Measurements from ENCODE around the gene ELK1. TPM values are rescaled to one million over a fixed set of nuclear protein-coding genes. Genes with fewer than 3 reads are reported as not detected.

The ELK1 gene
- total RNA-seq, 1 donor from 2014 or later: 35.0 TPM

DNA sequence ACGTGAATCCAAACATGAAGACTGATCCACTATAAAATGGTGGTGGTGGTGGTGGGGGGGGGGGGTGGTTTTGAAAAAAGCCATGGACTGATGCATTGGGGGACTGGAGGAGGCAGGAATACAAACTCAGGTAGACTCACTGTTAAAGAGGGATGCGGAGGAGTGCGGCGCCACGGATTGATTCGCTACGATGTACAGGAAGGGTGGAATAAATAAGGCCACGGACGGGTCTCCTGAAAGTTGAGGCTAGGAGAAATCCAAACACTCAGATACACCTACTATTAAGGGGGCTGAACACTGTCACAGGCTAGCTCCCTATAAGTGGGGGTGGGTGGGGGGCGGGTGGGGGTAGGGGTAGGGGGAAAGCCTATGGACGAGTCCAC is 591 bp downstream of the ELK1 start:
- DNase-seq (ENCODE audit: low spot score in 2 of 2, unreplicated experiment in 2 of 2): no peak
- H3K27me3 Mint-ChIP-seq (ENCODE audit: low read depth): no peaks in the 10 kb centered on the region
- peaks cover 23% of the 10 kb centered on the region for H3K4me1 Mint-ChIP-seq
- peak overlapping the region; percentile 83 for H3K4me3 Mint-ChIP-seq
- TF ChIP-seq, protein P1, sequence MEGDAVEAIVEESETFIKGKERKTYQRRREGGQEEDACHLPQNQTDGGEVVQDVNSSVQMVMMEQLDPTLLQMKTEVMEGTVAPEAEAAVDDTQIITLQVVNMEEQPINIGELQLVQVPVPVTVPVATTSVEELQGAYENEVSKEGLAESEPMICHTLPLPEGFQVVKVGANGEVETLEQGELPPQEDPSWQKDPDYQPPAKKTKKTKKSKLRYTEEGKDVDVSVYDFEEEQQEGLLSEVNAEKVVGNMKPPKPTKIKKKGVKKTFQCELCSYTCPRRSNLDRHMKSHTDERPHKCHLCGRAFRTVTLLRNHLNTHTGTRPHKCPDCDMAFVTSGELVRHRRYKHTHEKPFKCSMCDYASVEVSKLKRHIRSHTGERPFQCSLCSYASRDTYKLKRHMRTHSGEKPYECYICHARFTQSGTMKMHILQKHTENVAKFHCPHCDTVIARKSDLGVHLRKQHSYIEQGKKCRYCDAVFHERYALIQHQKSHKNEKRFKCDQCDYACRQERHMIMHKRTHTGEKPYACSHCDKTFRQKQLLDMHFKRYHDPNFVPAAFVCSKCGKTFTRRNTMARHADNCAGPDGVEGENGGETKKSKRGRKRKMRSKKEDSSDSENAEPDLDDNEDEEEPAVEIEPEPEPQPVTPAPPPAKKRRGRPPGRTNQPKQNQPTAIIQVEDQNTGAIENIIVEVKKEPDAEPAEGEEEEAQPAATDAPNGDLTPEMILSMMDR (IDR thresholded peaks at IDR 0.05; ENCODE audit: unreplicated experiment): no peak
- H3K27ac Mint-ChIP-seq: no peak overlapping the region
- peaks cover 6% of the 10 kb centered on the region for H3K36me3 Mint-ChIP-seq
- H3K9me3 Mint-ChIP-seq: peaks cover 24% of the 10 kb centered on the region

- Mint-ChIP-seq H3K27ac (peak overlapping the region; percentile 72), H3K9me3 (peaks cover 21% of the 10 kb centered on the region), H3K4me3 (peak overlapping the region; percentile 83), H3K36me3 (peaks cover 6% of the 10 kb centered on the region), H3K4me1 (peaks cover 24% of the 10 kb centered on the region), H3K27me3 (ENCODE audit: low read depth) (no peaks in the 10 kb centered on the region)
- DNase-seq (ENCODE audit: low spot score in 2 of 2, unreplicated experiment in 2 of 2): no peak
- TF ChIP-seq, protein P1 (IDR thresholded peaks at IDR 0.05; ENCODE audit: unreplicated experiment): no peak
These were observed 1.1 kb downstream of the ELK1 start for GRCh38 chrX:47649271-47649670.

DNA sequence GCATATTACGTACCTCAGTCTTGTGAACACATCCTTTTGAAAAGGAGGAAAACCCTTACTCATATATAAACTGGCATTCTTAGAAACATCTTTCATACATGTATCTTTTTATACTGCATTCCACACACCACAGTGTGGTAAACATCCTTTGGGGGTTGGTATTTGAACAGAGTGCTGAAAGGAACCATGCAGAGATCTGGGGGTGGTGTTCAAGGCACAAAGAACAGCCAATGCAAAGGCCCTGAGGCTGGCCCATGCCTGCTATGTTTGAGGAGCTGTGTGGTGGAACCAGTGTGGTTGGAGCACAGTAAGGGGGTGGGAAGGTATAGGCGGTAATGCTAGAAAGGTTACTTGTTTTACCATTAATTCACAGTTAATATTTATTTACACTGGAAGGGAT is 2.0 kb downstream of the ELK1 start:
- Mint-ChIP-seq H3K4me1 (peaks cover 24% of the 10 kb centered on the region), H3K9me3 (peaks cover 17% of the 10 kb centered on the region), H3K27ac (no peak overlapping the region), H3K36me3 (peaks cover 6% of the 10 kb centered on the region), H3K4me3 (peak overlapping the region; percentile 11), H3K27me3 (ENCODE audit: low read depth) (no peaks in the 10 kb centered on the region)
- DNase-seq (ENCODE audit: low spot score in 2 of 2, unreplicated experiment in 2 of 2): no peak
- TF ChIP-seq, protein P1 (IDR thresholded peaks at IDR 0.05; ENCODE audit: unreplicated experiment): no peak

GRCh38 chrX:47646636-47647035 is 3.7 kb downstream of the ELK1 start:
- peaks cover 5% of the 10 kb centered on the region for H3K36me3 Mint-ChIP-seq
- TF ChIP-seq, protein P1 (IDR thresholded peaks at IDR 0.05; ENCODE audit: unreplicated experiment): no peak
- no peaks in the 10 kb centered on the region for H3K27me3 Mint-ChIP-seq (ENCODE audit: low read depth)
- H3K9me3 Mint-ChIP-seq: peaks cover 14% of the 10 kb centered on the region
- H3K27ac Mint-ChIP-seq: no peak overlapping the region
- H3K4me1 Mint-ChIP-seq: peaks cover 24% of the 10 kb centered on the region
- DNase-seq (ENCODE audit: low spot score in 2 of 2, unreplicated experiment in 2 of 2): no peak
- no peak overlapping the region for H3K4me3 Mint-ChIP-seq

DNA sequence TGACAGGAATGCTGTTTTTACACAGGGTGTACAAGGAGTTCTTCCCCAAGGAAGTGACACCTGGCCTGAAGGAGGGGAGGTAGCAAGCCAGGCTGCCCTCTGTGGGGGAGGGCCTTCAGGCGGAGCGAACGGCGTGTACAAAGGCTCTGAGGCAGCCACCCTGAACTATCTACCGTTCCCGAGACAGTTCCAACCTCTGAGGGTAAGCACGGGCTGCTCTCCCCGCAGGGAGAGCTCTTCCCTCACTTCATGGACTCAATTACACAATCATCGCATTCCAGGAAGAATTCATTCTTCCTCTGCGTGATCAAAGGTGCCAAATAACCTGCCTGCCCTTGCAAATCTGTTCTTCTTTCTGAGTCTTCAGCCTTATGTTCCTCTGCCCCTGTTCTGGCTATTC is 4.8 kb downstream of the ELK1 start:
- Mint-ChIP-seq H3K27ac (no peak overlapping the region), H3K27me3 (ENCODE audit: low read depth) (no peaks in the 10 kb centered on the region), H3K4me1 (peaks cover 16% of the 10 kb centered on the region), H3K36me3 (peaks cover 16% of the 10 kb centered on the region), H3K9me3 (peaks cover 15% of the 10 kb centered on the region), H3K4me3 (no peak overlapping the region)
- TF ChIP-seq, protein P1 (IDR thresholded peaks at IDR 0.05; ENCODE audit: unreplicated experiment): no peak
- DNase-seq (ENCODE audit: low spot score in 2 of 2, unreplicated experiment in 2 of 2): no peak

GRCh38 chrX:47644557-47645091 is 5.7 kb downstream of the ELK1 start:
- peak overlapping the region; percentile 11 for H3K27ac Mint-ChIP-seq
- peaks cover 24% of the 10 kb centered on the region for H3K9me3 Mint-ChIP-seq
- DNase-seq (ENCODE audit: low spot score in 2 of 2, unreplicated experiment in 2 of 2): no peak
- H3K4me1 Mint-ChIP-seq: peaks cover 16% of the 10 kb centered on the region
- H3K36me3 Mint-ChIP-seq: peaks cover 25% of the 10 kb centered on the region
- TF ChIP-seq, protein P1 (IDR thresholded peaks at IDR 0.05; ENCODE audit: unreplicated experiment): peak; percentile 32
- H3K4me3 Mint-ChIP-seq: no peak overlapping the region
- no peaks in the 10 kb centered on the region for H3K27me3 Mint-ChIP-seq (ENCODE audit: low read depth)
